CD4-positive, alpha-beta T cell treated with Interleukin-17A for 1 hour (primary cell): ENCODE measurements around the gene FAM234A.
A peak's percentile ranks its signal among the peaks of the same experiment; 100 is the strongest.

Experiments
- DNase-seq: peaks from one replicate; pipeline ENCODE4 v3.0.0-alpha.2; 2020

The FAM234A gene

DNA sequence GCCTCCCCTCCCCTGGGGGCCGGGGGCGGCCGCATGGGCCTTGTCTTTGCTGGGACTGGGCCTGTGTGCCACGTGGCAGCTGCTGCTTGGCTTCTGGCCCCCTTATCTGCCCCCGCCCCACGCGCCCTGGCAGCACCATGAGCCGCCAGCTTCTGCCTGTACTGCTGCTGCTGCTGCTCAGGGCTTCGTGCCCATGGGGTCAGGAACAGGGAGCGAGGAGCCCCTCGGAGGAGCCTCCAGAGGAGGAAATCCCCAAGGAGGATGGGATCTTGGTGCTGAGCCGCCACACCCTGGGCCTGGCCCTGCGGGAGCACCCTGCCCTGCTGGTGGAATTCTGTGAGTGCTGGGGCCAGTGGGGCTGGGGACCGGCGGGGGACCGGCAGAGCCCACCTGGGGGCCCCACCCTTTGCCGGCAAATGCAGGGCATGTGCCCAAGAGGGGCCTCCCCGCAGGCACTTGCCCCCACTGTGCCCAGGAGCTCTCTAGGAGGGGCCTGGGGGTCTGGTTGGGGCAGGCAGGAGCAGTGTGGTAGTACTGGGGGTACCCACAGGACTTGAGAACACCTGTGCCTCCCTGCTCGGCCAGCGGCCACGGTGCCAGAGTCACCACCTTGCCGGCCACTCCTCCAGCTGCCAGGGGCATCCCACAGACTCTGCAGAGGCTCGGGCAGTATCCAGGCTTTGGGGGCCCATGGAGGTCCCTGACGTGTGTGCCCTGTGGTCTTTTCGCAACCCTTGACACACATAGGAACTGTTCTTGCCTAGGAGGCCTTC is 48.6 kb downstream of the FAM234A start, which contains the start of gene PDIA2:
Gene PDIA2, plus strand, starts transcription at position 132 of the 773 bp plus-strand sequence. Its CDS starts 6 bp downstream, at position 138.
- no peak for DNase-seq

- no peak for DNase-seq
Measured at GRCh38 chr16:284204-285120, 49.8 kb downstream of the FAM234A start.

- no peak for DNase-seq
Measured at GRCh38 chr16:285146-286055, 50.8 kb downstream of the FAM234A start.

DNA sequence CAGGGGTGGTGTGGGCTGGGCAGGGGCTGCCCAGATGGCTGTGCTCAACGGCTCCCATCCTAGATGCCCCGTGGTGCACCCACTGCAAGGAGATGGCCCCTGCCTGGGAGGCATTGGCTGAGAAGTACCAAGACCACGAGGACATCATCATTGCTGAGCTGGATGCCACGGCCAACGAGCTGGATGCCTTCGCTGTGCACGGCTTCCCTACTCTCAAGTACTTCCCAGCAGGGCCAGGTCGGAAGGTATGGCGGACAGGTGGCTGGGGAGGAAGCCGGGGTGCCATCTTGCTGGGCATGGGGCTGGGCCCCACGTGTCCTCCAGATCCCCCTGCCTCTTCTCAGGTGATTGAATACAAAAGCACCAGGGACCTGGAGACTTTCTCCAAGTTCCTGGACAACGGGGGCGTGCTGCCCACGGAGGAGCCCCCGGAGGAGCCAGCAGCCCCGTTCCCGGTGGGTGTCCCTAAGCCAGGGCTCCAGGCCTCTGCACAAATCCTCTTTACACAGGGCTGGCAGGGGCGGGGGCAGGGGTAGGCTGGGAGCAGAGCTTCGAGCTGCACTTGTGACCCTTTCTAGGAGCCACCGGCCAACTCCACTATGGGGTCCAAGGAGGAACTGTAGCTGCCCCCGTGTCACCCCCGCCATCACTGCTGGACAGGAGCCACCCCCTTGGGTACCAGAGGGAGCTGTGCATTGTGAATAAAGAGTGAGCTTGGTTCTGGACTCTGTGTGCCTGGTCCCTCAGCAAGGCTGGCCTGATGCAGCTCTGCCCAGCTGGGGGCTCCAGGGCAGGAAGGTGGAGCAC is 52.1 kb downstream of the FAM234A start:
- DNase-seq: no peak

DNA sequence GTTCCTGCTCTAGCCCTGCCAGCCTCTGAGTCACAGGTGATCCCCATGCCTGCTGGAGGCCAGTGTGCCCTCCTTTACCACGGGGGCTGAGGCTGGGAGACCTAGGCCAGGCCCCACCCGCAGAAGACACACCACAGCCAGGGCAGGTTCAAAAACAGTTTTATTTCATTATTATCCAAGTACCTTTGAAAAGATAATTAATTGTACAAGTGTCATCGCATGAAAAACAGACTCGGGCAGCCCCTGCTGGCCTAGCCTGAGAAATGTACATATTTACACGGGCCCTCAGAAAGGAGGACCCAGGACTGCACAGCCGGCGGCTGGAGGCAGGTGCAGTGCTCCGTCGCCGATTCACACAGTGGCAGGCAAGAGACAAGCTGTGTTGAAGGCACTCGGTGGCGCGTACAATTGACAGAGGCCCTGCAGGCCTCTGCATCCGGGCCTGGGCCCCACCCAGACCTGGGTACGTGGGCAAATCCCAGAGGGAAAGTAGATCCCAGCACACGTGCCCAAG is 52.7 kb downstream of the FAM234A start:
- no peak for DNase-seq

- no peak for DNase-seq
Measured at GRCh38 chr16:287981-288920, 53.6 kb downstream of the FAM234A start.

- DNase-seq: no peak
Measured at GRCh38 chr16:289395-289997, 54.9 kb downstream of the FAM234A start.

GRCh38 chr16:290015-290680 is 55.5 kb downstream of the FAM234A start:
- DNase-seq: no peak

- DNase-seq: no peak
Measured at GRCh38 chr16:290681-291405, 56.2 kb downstream of the FAM234A start.

- DNase-seq: no peak
Measured at GRCh38 chr16:291539-291938, 56.9 kb downstream of the FAM234A start.

GRCh38 chr16:293043-293775 is 58.6 kb downstream of the FAM234A start:
- no peak for DNase-seq

DNA sequence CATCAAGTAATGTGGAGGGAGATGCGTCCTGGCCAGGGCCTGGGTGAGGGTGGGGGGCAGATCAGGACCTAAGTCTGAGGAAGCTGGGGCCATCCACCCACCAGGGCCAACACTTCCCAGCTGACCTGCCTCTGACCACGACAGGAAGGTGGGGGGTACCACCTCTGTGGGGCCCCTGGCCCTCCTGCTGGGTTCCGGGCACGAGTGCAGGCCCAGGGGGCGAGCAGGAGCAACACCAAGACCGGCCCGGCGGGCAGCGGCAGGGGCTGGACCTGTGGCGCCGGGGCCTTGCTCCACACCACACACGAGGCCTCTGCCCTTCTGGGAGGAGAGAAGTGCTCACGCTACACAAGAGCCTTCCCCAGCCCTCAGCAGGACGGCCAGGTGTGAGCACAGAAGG is 61.7 kb downstream of the FAM234A start:
- no peak for DNase-seq

- no peak for DNase-seq
Measured at GRCh38 chr16:296806-297510, 62.3 kb downstream of the FAM234A start.

DNA sequence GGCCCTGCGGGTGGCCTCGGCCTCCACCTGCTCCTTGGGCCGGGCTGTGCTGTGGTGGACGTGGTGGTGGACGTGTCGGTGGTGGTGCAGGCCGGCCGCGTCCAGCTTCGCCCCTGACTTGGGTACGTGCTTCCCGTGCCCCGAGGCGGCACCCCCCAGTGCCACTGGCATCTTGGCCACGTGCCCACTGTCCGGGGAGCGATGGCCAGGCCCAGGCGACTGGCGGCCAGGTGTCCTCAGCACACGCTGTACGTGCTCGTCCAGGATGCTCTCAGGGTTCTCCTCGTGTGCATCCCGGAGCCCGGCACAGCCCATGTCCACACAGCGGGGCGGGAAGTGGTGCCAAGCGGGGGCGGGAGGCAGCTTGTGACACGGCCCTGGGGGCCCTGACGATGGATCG is 63.2 kb downstream of the FAM234A start:
- DNase-seq: no peak

GRCh38 chr16:301235-301634 is 66.6 kb downstream of the FAM234A start:
- DNase-seq: no peak

- DNase-seq: no peak
Measured at GRCh38 chr16:301950-302349, 67.3 kb downstream of the FAM234A start.

DNA sequence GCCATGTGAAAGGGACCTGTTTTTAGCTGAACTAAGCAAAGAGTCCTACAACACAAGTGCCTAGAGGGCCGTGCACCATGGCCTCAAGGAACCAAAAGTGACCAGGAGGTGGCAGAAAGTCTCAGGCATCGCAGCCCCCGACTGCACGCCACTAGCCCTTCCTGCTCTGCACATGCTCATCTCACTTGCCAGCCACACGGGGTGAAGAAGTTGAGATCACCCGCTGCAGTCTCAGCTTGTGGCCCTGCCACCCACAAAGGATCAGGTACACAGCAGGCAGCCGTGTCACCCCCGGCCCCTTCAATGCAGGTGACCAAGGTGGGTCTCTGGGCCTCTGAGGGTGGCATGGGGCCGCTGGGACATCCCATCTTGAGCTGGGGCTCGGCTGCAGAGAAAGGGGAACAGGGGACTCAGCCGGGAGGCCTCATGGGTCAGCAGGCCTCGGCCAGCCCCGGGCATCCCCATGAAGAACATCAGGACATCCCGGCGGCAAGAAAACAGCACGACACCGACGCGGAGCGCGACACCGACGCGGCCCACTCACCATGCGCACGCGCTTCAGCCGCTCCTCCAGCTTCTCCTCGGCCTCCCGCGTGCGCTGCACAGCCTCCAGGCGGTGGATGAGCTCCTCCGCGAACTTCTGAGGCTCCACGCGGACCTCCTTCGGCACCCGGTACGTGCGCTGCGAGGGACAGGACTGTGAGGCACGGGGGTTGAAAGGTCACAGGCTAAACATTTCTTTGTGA is 69.3 kb downstream of the FAM234A start:
- DNase-seq: peak; percentile 27
